Measurements from ENCODE around the gene PGGT1B. TPM values are rescaled to one million over a fixed set of nuclear protein-coding genes. Genes with fewer than 3 reads are reported as not detected.
A peak's percentile ranks its signal among the peaks of the same experiment; 100 is the strongest.

PGGT1B gene
- total RNA-seq (10 to 100 TPM; 10.2 to 12.1 TPM), polyA plus RNA-seq (ENCODE audit: insufficient read depth, low read depth, low replicate concordance) (15.6 TPM)
- long read RNA-seq, donor 1, full-length matches to known transcripts, result 7 of 7 reads
- long read RNA-seq, donor 1, partial matches to known transcripts, result 0 of 7 reads
- long read RNA-seq, donor 1, other reads (novel, unspliced or antisense), result 0 of 7 reads
- long read RNA-seq, donor 2, full-length matches to known transcripts, result 4 of 4 reads
- long read RNA-seq, donor 2, partial matches to known transcripts, result 0 of 4 reads
- long read RNA-seq, donor 2, other reads (novel, unspliced or antisense), result 0 of 4 reads

GRCh38 chr5:115262321-115263077, at the start of gene PGGT1B:
PGGT1B (minus strand) TSS chr5:115262877; CDS start chr5:115262851, 26 bp downstream.
- 0 to 1% methylated on average over 27 to 50 of the region's 50 CpGs for WGBS, 2 donors

GRCh38 chr5:115309751-115310370, 47.2 kb upstream of the PGGT1B start:
- intact Hi-C loops (cut with DNase I; ENCODE audit: low total_unique reads), result loop anchor here (5.0 kb wide), 1 partner anchor 277 kb away; no protein-coding TSS in a partner anchor
- H3K4me1 ChIP-seq, result no peaks in the 10 kb centered on the region
- H3K36me3 ChIP-seq (ENCODE audit: low read depth, missing control alignments), result no peaks in the 10 kb centered on the region
- 33 to 34% methylated on average over 1 of the region's 1 CpG for WGBS, 2 donors
- TF ChIP-seq POLR2A (IDR thresholded peaks at IDR 0.05) (no peak), CTCF (IDR thresholded peaks at IDR 0.05) (peak; percentile 35 to 68 (median 50))
- no peak for DNase-seq
- no peak overlapping the region for H3K27ac ChIP-seq
- H3K4me3 ChIP-seq, result no peak overlapping the region
- no peaks in the 10 kb centered on the region for H3K27me3 ChIP-seq
- H3K9me3 ChIP-seq, result no peaks in the 10 kb centered on the region

More at GRCh38 chr5:115262321-115263077, at the start of gene PGGT1B:
- H3K9me3 ChIP-seq, result no peaks in the 10 kb centered on the region
- H3K4me3 ChIP-seq, result peak within 1 kb of the TSS; percentile 74 to 85
- intact Hi-C loops (cut with DNase I; ENCODE audit: low total_unique reads), result no loop called here
- no peak for TF ChIP-seq POLR2A (IDR thresholded peaks at IDR 0.05)
- no peak for TF ChIP-seq CTCF (IDR thresholded peaks at IDR 0.05)
- no peaks in the 10 kb centered on the region for H3K27me3 ChIP-seq
- peaks cover 5% of the 10 kb centered on the region for H3K4me1 ChIP-seq
- H3K27ac ChIP-seq, result peak within 1 kb of the TSS; percentile 45 to 78
- no peaks in the 10 kb centered on the region for H3K36me3 ChIP-seq (ENCODE audit: low read depth, missing control alignments)
- DNase-seq, result peak; percentile 91

- intact Hi-C loops (cut with DNase I; ENCODE audit: low total_unique reads), result loop anchor here (5.0 kb wide), 1 partner anchor 278 kb away; no protein-coding TSS in a partner anchor
- Histone ChIP-seq H3K27me3 (no peaks in the 10 kb centered on the region), H3K4me3 (no peak overlapping the region), H3K36me3 (ENCODE audit: low read depth, missing control alignments) (no peaks in the 10 kb centered on the region), H3K27ac (no peak overlapping the region), H3K9me3 (no peaks in the 10 kb centered on the region), H3K4me1 (no peaks in the 10 kb centered on the region)
- DNase-seq, result no peak
- no peak for TF ChIP-seq POLR2A (IDR thresholded peaks at IDR 0.05)
- no peak for TF ChIP-seq CTCF (IDR thresholded peaks at IDR 0.05)
These were observed 46.1 kb upstream of the PGGT1B start for GRCh38 chr5:115308815-115309214.

GRCh38 chr5:115306011-115306536, 43.4 kb upstream of the PGGT1B start:
- intact Hi-C loops (cut with DNase I; ENCODE audit: low total_unique reads), result loop anchor here (5.0 kb wide), 1 partner anchor 281 kb away; no protein-coding TSS in a partner anchor
- Histone ChIP-seq H3K36me3 (ENCODE audit: low read depth, missing control alignments) (no peaks in the 10 kb centered on the region), H3K4me3 (no peak overlapping the region), H3K4me1 (no peaks in the 10 kb centered on the region), H3K9me3 (no peaks in the 10 kb centered on the region), H3K27me3 (no peaks in the 10 kb centered on the region), H3K27ac (no peak overlapping the region)
- DNase-seq, result no peak
- TF ChIP-seq POLR2A (IDR thresholded peaks at IDR 0.05) (no peak), CTCF (IDR thresholded peaks at IDR 0.05) (no peak)
- WGBS, 2 donors, result 87 to 89% methylated on average over 1 of the region's 1 CpG
